Measurements from ENCODE around the gene LAMP1. TPM values are rescaled to one million over a fixed set of nuclear protein-coding genes. Genes with fewer than 3 reads are reported as not detected.
A peak's percentile ranks its signal among the peaks of the same experiment; 100 is the strongest.
"Not testable (repeated sequence)": the region's sequence is repeated elsewhere in the genome, so short reads cannot be mapped to it uniquely, and the experiment has no call there.

Gene LAMP1
- total RNA-seq, 1 donor from 2014 or later, result 251 TPM

DNA sequence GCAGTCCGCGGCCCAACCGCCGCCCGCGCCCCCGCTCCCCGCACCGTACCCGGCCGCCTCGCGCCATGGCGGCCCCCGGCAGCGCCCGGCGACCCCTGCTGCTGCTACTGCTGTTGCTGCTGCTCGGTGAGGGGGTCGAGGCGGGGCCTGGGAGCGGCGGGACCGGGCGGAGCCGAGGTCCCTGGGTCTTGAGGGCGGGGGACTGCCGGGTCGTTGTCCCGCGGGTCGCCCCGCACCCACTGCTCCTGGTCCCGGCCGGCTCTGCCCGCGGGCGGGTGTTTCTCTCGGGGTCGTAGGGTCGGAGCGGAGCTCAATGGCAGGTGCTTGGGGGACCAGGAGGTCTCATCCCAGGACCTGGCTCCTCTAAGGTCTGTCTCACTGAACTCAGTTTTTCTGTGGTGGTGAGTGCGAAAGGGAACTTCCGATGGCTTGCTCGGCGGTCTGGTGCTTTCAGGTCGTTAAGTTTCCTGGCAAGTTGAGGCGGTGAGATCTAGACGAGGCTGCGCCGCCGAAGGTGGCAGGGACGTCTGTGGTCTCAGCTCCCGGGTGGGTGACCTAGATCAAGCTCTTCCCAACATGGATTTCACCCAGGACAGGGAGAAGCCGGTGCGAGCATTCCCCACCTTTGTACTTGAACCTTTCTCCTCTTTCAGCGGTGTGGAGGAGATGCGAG, 467 bp downstream of the LAMP1 start:
- peak; percentile 29 to 44 for DNase-seq (ENCODE audit: low read depth in 2 of 2)

GRCh38 chr13:113298043-113298945, 1.3 kb downstream of the LAMP1 start:
- peak in 1 of 2 donors; percentile 17 for DNase-seq (ENCODE audit: low read depth in 2 of 2)

DNA sequence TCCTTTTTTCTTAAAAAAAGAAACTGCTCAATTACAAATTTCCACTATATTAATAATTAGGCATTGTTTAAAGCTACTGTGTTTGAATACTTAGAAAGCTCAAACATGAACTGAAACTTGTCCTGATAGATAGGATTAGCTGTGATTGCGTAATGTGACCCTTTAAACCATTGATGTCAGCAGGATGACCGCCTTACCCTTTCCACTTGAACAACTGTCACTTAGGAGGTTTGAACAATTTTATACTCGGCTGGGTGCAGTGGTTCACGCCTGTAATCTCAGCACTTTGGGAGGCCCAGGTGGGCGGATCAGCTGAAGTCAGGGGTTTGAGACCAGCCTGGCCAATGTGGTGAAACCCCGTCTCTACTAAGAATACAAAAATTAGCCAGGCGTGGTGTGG, 2.9 kb downstream of the LAMP1 start:
- no peak for DNase-seq (ENCODE audit: low read depth in 2 of 2)

- no peak for DNase-seq (ENCODE audit: low read depth in 2 of 2)
Observed at GRCh38 chr13:113302986-113303385, 5.9 kb downstream of the LAMP1 start.

DNA sequence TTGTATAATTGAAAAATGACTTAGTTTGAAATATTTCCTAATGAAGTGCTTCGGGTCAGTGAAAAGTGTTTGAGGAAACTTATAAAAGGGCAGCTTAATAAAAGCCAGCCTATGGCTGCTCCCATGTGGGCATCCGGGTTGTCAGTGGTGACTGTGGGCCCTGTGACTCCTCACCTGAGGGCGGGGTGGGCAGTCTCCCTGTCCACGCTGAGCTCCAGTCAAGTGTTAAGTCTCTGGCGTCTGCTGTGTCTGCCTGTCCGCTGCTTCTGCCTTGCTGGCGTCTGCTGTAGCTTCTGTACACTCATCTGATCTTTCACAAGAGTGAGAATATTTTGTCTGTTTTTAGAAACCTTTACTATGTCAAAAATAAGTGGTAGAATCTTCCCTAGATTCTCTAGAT, 7.1 kb downstream of the LAMP1 start:
- no peak for DNase-seq (ENCODE audit: low read depth in 2 of 2)

GRCh38 chr13:113305208-113305607, 8.2 kb downstream of the LAMP1 start:
- DNase-seq (ENCODE audit: low read depth in 2 of 2), result peak in 1 of 2 donors; percentile 19

DNA sequence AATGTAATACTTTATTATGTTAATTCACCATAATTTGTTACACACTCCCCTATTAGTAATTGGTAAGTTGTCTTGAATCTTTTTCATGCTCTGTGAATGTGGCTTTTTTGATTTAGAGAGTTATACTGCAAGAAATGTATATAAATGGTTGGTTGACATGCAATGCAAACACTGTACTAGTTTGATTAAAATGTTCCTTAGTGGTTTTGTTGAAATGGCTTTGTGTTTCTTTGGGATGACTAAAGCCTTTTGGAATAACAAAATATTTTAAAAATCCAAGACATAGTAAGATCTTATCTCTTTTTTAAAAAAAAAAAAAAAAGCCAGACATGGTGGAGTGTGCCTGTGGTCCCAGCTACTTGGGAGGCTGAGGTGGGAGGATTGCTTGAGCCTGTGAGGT, 10.5 kb downstream of the LAMP1 start:
- DNase-seq (ENCODE audit: low read depth in 2 of 2), result no peak

DNA sequence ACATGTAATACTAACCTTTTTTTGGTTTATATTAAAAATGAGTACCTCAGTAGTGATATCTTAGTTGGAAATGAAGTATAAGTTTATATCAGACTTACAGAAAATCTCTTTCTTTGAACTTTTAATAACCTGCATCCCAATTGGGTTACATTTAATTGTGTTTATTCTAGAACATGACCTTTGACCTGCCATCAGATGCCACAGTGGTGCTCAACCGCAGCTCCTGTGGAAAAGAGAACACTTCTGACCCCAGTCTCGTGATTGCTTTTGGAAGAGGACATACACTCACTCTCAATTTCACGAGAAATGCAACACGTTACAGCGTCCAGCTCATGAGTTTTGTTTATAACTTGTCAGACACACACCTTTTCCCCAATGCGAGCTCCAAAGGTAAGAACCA, 12.4 kb downstream of the LAMP1 start:
- no peak for DNase-seq (ENCODE audit: low read depth in 2 of 2)

DNA sequence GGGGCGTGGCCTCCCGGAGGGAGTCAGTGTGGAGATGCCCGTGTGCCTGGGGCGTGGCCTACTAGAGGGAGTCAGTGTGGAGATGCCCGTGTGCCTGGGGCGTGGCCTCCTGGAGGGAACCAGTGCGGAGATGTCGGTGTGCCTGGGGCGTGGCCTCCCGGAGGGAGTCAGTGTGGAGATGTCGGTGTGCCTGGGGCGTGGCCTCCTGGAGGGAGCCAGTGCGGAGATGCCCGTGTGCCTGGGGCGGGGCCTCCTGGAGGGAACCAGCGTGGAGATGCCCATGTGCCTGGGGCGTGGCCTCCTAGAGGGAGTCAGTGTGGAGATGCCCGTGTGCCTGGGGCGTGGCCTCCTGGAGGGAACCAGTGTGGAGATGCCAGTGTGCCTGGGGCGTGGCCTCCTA, 17.1 kb downstream of the LAMP1 start:
- not testable (repeated sequence) for DNase-seq (ENCODE audit: low read depth in 2 of 2)

DNA sequence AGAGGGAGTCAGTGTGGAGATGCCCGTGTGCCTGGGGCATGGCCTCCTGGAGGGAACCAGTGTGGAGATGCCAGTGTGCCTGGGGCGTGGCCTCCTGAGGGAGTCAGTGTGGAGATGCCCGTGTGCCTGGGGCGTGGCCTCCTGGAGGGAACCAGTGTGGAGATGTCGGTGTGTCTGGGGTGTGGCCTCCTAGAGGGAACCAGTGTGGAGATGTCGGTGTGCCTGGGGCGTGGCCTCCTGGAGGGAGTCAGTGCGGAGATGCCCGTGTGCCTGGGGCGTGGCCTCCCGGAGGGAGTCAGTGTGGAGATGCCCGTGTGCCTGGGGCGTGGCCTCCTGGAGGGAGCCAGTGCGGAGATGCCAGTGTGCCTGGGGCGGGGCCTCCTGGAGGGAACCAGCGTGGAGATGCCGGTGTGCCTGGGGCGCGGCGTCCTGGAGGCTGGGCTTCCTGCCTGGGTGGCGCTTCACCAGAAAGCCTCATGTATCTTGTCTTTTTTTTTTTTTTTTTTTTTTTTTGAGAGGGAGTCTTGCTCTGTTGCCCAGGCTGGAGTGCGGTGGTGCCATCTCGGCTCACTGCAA, 17.9 kb downstream of the LAMP1 start:
- DNase-seq (ENCODE audit: low read depth in 2 of 2), result not testable (repeated sequence)

- DNase-seq (ENCODE audit: low read depth in 2 of 2), result no peak
Observed at GRCh38 chr13:113315992-113316391, 19.0 kb downstream of the LAMP1 start.

GRCh38 chr13:113317031-113317430, 20.0 kb downstream of the LAMP1 start:
- no peak for DNase-seq (ENCODE audit: low read depth in 2 of 2)

- DNase-seq (ENCODE audit: low read depth in 2 of 2), result no peak
Observed at GRCh38 chr13:113318956-113319355, 21.9 kb downstream of the LAMP1 start.

GRCh38 chr13:113319371-113319770, 22.3 kb downstream of the LAMP1 start:
- DNase-seq (ENCODE audit: low read depth in 2 of 2), result no peak

DNA sequence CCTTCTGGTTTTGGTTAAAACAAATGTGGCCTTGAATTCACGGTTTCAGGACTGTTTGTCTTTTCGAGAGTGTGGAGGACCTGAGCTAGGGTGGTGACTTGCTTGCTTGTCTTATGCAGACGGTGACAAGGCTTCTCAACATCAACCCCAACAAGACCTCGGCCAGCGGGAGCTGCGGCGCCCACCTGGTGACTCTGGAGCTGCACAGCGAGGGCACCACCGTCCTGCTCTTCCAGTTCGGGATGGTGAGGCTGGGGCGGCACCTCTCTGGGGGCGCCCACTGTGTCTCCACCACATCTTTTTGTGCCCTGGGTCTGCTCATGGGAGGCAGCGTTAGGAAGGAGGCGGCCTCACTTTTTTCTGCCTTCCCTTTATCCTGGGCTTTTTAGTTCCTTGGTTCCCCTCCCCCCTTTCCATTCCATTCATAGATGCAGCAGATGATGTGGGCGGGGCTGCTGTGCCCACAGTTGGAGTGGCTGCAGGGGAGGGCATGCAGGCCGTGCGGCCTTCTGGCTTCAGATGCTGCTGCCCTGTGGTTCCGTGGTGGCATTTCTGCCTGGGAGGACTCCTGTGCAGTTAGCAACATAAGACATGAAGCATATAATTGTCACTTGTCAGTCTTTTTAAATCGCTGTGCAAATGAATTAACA, 23.3 kb downstream of the LAMP1 start:
- DNase-seq (ENCODE audit: low read depth in 2 of 2), result no peak

- DNase-seq (ENCODE audit: low read depth in 2 of 2), result no peak
Observed at GRCh38 chr13:113321546-113321945, 24.5 kb downstream of the LAMP1 start.

- no peak for DNase-seq (ENCODE audit: low read depth in 2 of 2)
Observed at GRCh38 chr13:113322043-113322461, 25.0 kb downstream of the LAMP1 start.

DNA sequence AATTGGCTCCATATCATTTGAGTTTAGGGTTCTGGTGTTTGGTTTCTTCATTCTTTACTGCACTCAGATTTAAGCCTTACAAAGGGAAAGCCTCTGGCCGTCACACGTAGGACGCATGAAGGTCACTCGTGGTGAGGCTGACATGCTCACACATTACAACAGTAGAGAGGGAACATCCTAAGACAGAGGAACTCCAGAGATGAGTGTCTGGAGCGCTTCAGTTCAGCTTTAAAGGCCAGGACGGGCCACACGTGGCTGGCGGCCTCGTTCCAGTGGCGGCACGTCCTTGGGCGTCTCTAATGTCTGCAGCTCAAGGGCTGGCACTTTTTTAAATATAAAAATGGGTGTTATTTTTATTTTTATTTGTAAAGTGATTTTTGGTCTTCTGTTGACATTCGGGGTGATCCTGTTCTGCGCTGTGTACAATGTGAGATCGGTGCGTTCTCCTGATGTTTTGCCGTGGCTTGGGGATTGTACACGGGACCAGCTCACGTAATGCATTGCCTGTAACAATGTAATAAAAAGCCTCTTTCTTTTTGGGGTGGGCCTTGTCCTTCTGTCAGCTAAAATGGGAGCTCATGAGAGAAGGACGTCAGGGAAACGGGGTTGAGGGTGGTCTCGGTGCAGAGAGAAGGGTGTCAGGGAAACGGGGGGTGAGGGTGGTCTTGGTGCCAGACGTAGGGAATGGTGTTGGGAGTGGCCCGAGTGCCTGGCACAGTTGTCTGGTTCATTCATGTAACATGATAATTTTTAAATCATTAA, 26.0 kb downstream of the LAMP1 start:
- no peak for DNase-seq (ENCODE audit: low read depth in 2 of 2)

GRCh38 chr13:113323869-113324268, 26.8 kb downstream of the LAMP1 start:
- DNase-seq (ENCODE audit: low read depth in 2 of 2), result no peak

DNA sequence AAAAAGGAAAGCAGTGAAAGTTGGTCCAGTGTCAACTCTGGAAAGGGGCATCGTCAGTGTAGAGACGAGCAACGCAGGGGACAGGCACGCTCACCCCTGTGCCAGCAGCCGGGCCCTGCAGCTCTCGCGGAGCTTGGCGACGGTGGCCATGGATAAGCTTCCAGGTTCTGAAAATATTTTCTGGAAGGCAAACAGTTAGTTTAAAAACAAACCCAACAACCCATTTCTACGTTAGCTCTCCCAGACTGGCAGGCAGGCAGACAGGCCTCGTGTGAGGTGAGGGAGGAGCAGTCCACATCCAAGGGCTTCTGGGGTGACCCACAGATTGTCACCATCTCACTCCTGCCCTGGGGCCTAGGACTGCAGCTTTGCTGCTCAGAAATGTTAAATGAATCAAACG, 27.4 kb downstream of the LAMP1 start:
- no peak for DNase-seq (ENCODE audit: low read depth in 2 of 2)

DNA sequence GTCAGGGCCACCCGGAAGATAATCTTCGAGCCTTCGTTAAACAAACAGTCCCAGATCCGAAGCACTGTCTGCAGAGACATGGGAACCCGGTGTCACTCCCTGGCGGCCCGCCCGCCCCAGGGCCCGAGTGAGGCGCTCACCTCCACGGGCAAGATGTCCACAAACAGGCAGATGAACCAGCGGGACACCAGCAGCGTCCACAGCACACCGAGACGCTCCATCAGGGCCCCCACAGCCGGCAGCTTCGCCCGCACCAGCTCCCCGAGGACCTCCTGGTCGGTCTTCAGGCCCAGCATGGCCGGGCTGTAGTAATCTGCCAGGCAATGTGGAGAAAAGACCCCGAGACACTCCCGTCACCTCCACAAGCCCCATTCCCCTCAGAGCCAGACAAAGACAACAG, 28.7 kb downstream of the LAMP1 start:
- DNase-seq (ENCODE audit: low read depth in 2 of 2), result no peak

Measured in lung microvascular endothelial cell (primary cell).